ENCODE data around the gene AMPD3.
A peak's percentile ranks its signal among the peaks of the same experiment; 100 is the strongest.

Gene AMPD3

DNA sequence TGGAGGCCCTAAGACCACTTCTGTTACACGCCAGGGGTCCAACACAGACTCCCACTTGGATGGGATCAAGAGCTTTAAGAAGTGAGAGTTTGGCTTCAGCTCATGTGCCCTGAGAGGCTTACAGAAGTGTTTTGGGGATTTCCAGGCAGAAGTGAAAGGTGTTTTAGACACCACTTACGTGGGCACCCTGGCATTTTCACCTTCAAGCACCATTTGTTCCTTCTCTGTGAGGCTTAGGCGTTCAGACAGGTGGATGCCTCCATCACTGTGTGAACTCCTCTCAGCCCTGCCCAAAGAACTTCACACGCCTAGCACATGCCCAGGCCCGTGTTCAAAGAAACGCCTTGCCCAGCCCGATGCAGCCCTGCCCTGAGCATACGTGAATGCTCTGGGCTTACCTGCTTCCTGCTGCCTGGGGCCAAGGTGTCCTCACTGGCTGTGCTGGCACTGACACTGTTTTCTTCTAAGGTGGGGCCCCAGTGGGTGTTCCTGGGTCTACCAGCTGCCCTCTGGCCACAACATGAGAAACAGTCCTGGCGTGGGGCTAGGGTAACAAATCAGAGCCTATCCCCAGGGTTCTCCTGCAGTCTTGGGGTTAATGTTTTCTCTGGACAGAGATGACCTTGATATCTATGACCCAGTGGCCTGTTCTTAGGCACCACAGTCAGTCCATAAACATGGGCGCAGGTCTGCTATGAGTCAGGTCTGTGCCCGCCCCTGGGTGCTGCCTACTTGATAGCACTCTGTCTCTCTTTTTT lies 34.0 kb downstream of the AMPD3 start:
- DNase-seq (ENCODE audit: low read depth) = no peak

GRCh38 chr11:10490032-10490397 lies 35.0 kb downstream of the AMPD3 start:
- DNase-seq (ENCODE audit: low read depth) = no peak

DNA sequence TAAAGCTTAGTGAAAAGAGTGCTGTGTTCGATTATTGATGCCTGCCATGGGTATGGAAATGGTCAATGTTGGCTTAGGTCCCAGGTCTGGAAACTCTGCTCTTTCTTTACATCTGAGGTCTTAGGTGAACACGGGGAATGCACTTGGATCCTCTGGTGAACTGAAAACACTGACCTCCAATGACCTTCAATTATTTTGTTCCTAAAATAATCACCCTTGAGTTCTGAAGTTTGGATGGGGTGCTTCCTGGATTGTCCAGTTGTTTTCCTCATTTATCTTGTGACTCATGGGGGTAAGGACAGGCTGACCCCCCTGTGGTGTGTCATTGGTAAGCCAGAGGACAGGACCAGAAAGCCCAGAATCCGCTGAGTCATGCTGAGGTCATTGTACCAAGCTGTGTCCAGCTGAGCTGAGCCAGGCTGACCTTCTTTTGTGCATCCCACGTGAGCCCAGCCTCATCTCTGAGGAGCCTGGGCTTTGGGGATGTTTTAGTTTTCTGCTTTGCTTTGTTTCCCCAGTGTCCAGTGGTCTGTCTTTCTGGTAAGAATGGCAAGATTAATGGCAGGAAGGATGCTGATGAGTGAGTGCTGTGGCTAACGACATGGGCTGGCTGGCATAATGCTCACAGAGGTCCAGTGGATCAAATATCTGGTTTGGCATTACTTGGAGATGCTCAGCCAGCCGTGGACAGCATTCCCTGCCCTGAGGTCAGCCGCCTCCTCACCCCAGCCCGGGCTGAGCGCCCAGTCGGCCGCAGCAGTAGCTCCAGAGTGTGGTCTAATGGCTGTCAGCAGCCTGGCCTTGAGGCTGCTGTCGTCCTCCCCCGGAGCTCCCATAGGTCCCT lies 35.6 kb downstream of the AMPD3 start:
- DNase-seq (ENCODE audit: low read depth) = peak; percentile 74

DNA sequence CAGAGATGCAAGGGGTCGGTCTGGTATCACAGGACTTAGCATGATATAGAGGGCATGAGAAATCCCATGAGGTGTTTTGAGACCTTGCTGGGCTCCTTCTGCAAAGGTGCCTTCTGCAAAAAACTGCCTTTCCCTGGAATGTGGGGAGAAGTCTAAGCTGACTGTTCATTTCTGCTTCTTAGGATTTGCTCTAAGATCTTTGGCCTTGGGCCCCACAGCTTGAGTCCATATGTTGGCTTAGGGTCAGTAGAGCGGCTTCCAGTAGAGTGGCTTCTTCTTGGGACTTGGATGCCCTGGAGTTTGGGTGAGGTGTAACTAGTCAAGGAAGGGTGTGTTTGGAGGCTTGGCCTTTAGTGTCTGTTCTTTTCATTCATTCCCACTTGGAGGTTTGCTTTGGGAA lies 37.0 kb downstream of the AMPD3 start:
- DNase-seq (ENCODE audit: low read depth) = no peak

- DNase-seq (ENCODE audit: low read depth) = no peak
Measured at GRCh38 chr11:10493041-10493663, 38.1 kb downstream of the AMPD3 start.

DNA sequence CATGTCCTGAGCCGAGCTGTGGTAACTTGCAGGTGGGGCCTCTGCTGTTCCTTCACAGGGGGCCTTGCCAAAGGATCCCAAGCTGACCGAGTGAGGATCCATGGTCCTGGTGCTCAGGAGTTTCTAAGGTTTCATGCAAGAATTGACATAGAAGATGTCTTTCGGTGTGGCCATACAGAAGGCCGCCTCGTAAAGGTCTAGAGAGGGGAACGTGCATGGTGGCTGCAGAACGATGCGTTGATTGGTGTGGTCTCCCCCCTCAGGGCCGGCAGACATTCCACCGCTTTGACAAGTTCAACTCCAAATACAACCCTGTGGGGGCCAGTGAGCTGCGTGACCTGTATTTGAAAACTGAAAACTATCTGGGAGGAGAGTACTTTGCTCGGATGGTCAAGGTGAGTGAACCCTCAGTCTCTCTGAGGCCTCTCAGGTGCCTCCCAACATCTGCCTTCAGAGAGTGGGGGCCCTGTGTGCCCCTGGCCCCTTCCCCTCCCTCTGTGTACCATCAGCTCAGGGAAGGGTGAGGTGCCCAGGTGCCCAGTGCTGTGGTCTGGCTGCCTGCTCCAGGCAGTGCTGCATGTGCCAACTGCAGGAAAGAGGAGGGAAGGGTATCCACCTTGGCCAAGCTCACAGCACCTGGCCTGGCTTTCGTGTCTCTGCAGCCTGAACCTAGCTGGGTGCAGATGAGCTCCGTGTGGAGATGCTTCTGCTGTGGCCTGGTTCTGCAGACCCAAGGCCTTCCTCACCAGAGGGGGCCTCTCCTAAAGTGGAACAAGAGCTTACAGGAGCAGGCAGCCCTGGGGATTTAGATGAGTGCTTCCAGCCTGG lies 39.8 kb downstream of the AMPD3 start:
- DNase-seq (ENCODE audit: low read depth) = no peak

DNA sequence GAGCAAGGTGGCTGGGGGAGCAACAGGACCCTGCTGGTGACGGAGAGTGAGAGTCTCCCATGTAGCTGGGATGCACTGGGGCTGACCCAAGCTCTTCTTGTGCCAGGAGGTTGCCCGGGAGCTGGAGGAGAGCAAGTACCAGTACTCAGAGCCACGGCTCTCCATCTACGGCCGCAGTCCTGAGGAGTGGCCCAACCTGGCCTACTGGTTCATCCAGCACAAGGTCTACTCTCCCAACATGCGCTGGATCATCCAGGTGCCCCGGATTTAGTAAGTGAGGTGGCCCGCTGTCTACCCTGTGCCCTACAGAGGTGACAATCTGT lies 40.4 kb downstream of the AMPD3 start:
- no peak for DNase-seq (ENCODE audit: low read depth)

GRCh38 chr11:10496296-10496936 lies 41.4 kb downstream of the AMPD3 start:
- DNase-seq (ENCODE audit: low read depth) = no peak

DNA sequence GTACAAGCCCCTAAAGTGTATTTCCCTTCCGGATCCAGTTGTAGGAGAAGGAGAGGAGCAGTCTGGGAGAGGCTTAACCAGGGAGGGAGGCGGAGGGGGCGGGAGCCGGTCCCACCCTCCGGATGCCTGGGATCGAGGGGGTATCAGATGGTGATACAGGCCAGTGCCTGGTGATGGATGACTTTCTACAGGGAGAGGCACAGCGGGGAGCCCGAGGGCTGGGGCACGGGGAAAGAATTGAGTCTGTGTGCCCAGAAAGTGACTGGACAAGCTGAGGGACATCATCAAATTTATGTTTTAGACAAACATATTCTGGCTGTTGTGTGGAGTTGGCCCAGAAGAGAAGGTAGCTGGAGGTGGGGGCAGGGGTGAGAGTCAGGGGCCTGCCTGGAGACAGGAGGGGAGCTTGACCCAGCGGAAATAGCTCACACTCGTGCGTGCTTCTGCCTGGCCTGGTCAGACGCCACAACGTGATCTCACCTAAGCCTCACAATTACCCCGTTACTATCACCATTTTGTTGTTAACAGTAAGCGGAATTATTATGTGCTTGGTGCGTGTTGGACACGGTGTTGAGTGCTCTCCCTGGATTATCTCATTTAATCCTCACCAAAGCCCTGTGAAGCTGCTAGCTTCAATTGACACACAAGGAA lies 42.4 kb downstream of the AMPD3 start:
- no peak for DNase-seq (ENCODE audit: low read depth)

DNA sequence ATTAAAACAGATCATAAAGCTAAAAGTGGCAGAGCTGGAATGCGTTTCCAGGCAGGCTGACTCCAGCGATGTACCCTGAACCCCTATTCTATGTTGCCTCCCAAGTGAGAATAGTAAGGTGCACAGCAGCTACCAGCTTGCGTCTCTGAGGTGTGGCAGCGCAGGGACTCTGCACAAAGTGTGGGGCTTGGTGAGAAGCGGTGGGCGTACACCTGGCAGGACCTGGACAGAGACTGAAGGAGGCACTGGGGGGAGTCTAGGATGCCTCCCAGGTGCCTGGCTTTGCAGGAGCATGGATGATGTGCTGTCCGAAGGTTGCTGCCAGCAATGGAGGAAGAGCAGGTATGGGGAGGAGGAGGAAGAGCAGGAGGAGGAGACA lies 42.9 kb downstream of the AMPD3 start:
- DNase-seq (ENCODE audit: low read depth) = no peak

DNA sequence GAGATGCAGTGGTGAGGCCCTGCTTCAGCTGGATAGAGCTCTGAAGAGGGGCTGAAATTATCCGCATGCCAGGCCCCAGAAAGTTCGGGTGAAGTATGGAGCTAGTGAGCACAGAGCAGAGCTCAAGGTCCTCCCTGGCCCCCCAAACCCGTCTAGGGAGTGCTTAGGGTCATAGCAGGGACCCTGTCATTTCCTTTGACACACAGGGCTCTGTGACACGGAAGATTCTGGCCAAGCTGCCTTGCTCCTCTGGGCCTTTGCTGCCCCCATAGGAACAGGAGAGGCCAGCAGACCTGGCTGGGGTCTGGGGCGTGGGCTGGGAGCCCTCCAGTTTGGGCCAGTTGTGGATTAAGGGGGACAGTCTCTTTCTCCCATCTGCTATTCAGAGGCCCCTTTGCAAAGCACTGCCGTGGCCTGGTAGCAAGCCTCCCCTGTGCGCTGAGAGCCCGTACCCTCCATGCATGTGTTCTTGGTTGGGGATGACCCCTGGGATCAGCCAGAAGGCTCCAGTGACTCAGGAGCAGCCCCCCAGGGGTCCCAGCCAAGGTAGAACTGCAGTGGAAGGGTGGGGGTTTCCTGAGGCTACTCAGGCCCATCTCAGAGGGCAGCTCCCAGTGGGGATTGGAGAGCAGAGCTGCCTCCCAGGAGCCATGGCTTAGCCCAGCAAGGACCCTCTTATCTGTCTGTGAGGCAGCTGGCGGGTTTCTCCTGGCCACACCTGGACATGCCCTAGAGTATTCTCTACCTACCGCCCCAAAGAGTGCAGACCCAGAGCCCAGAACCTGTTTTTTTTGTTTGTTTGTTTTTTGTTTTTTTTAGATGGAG lies 43.6 kb downstream of the AMPD3 start:
- DNase-seq (ENCODE audit: low read depth) = no peak

DNA sequence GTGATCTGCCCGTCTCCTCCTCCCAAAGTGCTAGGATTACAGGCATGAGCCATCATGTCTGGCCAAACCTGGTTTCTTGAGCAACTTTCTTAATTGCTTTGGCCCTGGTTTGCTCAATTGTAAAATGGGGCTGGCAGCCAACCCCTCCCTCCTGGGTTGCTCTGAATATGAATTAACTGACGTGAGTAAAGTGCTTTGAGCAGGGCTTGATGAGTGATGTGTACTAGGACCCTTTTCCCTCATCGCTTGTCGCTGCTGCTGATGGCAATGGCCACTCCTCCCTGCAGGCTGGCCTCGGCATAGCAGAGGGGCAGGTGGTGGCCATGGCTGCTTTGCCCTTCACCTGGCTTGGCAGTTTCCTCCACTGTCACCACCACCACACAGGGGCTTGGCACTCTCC lies 44.4 kb downstream of the AMPD3 start:
- DNase-seq (ENCODE audit: low read depth) = no peak

DNA sequence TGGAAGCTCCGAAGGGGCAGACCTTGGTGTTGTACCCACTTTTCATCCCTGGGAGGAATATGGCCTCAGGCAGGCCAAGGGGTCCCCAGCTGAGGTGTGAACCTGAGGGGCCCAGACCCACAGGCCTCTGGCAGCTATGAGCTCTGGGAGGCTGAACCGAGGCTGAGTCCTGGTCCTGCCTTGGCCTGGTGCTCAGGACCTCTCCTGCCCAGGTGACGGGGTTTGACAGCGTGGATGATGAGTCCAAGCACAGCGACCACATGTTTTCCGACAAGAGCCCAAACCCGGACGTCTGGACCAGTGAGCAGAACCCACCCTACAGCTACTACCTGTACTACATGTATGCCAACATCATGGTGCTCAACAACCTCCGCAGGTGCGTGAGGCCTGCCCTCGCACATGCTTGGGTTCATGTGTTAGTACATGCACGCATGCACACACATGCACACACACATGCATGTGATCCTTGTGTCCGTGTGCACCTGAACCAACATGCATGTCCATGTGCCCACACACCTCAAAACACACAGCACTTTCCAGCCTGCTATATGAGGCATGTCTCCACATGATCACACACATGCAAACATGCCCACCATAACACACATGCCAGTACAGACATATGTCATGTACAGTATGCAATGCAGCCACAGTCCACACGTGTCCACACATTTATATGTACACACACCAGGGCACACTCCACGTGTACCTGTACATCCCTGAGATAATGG lies 45.0 kb downstream of the AMPD3 start:
- no peak for DNase-seq (ENCODE audit: low read depth)

DNA sequence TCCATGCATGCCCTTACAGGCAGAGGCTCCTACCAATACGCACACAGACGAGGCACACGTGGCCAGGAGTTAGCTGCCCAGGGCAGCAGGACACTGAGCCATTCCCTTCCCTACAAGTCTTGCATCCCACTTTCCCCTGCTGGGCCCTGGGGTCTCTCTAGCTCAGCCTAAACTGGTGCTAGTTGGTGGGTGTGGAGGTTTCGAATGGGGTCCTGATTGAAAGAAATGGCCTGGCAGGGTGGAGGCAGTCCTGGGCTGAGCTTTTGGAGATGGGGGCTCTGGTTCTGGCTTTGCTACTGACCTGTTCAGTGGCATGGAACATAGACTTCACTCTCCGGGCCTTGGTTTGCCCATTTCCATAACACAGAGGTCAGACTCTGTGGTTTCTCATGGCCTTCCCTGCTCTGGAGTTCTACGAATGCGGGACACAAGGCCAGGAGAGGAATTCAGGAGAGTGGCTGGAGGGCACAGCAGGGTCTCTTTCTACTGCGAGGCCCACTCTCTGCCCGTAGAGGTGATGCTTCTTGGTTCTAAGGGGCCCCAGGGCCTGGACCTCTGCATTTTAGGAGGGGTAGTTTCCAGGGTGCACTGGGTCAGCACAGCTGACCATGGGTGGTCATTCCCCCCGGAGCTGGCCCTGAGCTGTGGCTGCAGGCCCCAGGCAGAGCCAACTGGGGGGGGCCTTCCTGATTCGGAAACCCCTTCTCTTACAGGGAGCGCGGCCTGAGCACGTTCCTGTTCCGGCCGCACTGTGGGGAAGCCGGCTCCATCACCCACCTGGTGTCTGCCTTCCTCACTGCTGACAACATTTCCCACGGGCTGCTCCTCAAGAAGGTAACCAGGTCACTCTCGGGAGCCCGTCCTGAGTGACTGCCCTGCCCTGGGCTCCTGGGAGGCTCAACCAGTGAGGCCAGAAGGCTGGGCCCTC lies 46.0 kb downstream of the AMPD3 start:
- no peak for DNase-seq (ENCODE audit: low read depth)

- no peak for DNase-seq (ENCODE audit: low read depth)
Measured at GRCh38 chr11:10502065-10502680, 47.1 kb downstream of the AMPD3 start.

- no peak for DNase-seq (ENCODE audit: low read depth)
Measured at GRCh38 chr11:10502770-10503169, 47.7 kb downstream of the AMPD3 start.

GRCh38 chr11:10503221-10503620 lies 48.2 kb downstream of the AMPD3 start:
- DNase-seq (ENCODE audit: low read depth) = no peak

DNA sequence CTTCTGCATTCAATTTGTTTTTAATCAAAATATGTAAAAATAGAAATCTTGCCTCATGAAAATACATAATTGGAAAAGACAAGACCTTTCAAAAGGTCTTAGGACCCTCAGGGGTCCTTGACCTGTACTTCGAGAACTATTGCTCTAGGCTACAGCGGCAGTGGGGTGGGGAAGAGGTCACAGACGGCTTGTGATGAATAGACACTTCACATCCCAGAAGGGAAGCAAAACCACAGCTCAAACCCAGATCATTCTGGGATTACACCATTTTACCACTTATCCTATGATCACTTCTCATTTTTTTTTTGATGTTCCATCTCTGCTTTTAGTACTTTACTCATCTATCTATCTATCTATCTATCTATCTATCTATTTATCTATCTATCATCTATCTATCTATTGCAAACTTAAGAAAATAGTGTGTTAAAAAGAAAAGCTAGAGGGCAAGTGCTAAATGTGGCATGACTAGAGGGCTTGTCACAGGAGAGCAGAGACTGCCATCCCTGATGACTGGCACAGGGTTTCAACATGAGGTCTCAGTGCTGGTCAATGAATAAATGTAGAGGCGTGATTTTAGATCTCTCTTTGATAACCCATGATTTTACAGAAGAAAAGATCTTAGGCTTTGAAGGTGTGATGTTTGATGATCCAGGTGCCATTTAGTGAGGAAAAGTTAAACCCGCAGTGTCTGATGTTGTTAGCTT lies 48.9 kb downstream of the AMPD3 start:
- DNase-seq (ENCODE audit: low read depth) = no peak

Data from non-pigmented ciliary epithelial cell (primary cell).